HL-60 (cell line): ENCODE measurements around the gene KCTD19.

Experiments used
- DNase-seq, 2 experiments: peaks; one replicate each; pipeline ENCODE4 v3.0.0-alpha.2; 2010 to 2020; ENCODE audit warnings: low read depth in 1 of 2, low spot score in 1 of 2
- H3K27ac ChIP-seq: fragments of 250-450 bp; sonication (Bioruptor Pico); replicated peaks from 2 replicates; pipeline ENCODE4 v1.5.1; 2020; ENCODE audit warnings: mild to moderate bottlenecking, moderate library complexity
- H3K27me3 ChIP-seq: fragments of 250-450 bp; sonication (Bioruptor Pico); 2 replicates; pipeline ENCODE4 v1.5.1; 2021; ENCODE audit warnings: mild to moderate bottlenecking, moderate library complexity; ENCODE audit not compliant: insufficient read depth, poor library complexity, severe bottlenecking
- H3K4me3 ChIP-seq: replicated peaks from 2 replicates; pipeline ENCODE4 v1.5.1; 2011; ENCODE audit warnings: mild to moderate bottlenecking, control low read depth, low read length; ENCODE audit not compliant: insufficient read depth
- CTCF ChIP-seq: IDR thresholded peaks from one replicate; pipeline ENCODE4 v1.5.1; 2011; ENCODE audit warnings: low read length, control low read depth, inconsistent platforms; ENCODE audit not compliant: insufficient read depth
- GABPA ChIP-seq: IDR thresholded peaks from 2 replicates; pipeline ENCODE4 v1.6.1; 2012; ENCODE audit warnings: low read depth
- POLR2AphosphoS5 ChIP-seq: IDR thresholded peaks from 2 replicates; pipeline ENCODE4 v1.6.1; 2012; ENCODE audit warnings: low read depth
- REST ChIP-seq: IDR thresholded peaks from 2 replicates; pipeline ENCODE4 v1.6.1; 2012; ENCODE audit warnings: low read depth; ENCODE audit not compliant: insufficient replicate concordance
- SPI1 ChIP-seq: IDR thresholded peaks from 2 replicates; pipeline ENCODE4 v1.6.1; 2012; ENCODE audit warnings: low read depth, mild to moderate bottlenecking, borderline replicate concordance

KCTD19 gene

GRCh38 chr16:67258161-67258835 lies 68.2 kb downstream of the KCTD19 start:
- TF ChIP-seq POLR2AphosphoS5 (no peak), CTCF (no peak), SPI1 (no peak), GABPA (no peak), REST (no peak)
- DNase-seq, result no peak
- H3K27ac ChIP-seq, result no peak overlapping the region
- no peak overlapping the region for H3K4me3 ChIP-seq
- H3K27me3 ChIP-seq, result no peaks in the 10 kb centered on the region

- DNase-seq, result no peak
- Histone ChIP-seq H3K4me3 (no peak overlapping the region), H3K27ac (no peak overlapping the region), H3K27me3 (no peaks in the 10 kb centered on the region)
- TF ChIP-seq SPI1 (no peak), POLR2AphosphoS5 (no peak), REST (no peak), GABPA (no peak), CTCF (no peak)
Measured at GRCh38 chr16:67257486-67258160, 68.9 kb downstream of the KCTD19 start.

- no peak for TF ChIP-seq GABPA
- TF ChIP-seq CTCF, result no peak
- no peak for TF ChIP-seq SPI1
- no peak for TF ChIP-seq POLR2AphosphoS5
- TF ChIP-seq REST, result no peak
- no peaks in the 10 kb centered on the region for H3K27me3 ChIP-seq
- DNase-seq, result no peak
- no peak overlapping the region for H3K4me3 ChIP-seq
- H3K27ac ChIP-seq, result no peak overlapping the region
Measured at GRCh38 chr16:67256701-67257230, 69.8 kb downstream of the KCTD19 start.
